Measurements from ENCODE around the gene TIGD3.
A peak's percentile ranks its signal among the peaks of the same experiment; 100 is the strongest.

The TIGD3 gene

DNA sequence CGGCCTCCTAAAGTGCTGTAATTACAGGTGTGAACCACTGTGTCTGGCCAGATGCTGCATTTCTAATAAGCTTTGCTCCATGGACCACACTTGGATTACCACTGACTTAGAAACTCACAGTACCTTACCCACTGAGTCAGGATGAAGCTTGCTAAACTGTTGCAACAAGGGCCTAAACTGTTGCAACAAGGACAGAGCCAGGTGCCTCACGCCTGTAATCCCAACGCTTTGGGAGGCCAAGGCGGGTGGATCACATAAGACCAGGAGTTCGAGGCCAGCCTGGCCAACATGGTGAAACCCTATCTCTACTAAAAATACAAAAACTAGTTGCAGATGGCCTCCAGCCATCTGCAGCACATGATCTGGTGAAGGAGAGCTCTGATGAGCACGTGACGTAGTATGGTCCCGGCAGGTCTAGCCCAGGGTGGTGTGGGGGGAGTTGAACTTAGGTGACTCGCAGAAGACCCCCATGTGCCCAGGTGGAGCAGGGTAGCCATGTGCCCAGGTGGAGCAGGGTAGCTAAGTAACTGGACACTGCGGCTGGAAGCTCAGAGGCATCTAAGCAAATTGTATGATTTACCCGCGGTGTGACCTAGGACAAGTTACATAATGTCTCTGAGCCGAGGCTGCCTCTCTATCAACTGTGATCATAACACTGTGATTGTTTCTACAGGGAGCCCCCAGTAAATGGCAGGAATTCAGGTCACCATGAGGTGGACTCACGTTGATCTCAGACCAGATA is 19.5 kb downstream of the TIGD3 start:
- DNase-seq: no peak

DNA sequence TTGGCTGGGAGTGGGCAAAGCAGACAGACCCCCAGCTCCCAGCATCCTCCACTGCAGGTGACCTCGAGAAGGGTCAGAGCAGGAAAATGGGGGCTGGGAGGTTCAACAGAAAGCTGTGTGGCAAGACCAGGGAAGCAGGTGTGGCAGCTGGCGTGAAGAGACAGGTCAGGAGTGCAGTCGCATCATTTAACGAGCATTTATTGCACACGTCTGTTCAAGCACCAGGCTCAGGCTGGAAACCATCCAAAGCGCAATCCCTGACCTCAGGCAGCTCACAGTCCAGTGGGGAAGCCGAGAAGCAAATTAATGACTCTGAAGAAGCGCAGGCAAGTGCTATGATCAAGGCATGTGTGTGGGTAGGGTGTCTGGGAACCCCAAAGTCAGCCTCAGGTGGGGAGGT is 20.5 kb downstream of the TIGD3 start:
- no peak for DNase-seq

DNA sequence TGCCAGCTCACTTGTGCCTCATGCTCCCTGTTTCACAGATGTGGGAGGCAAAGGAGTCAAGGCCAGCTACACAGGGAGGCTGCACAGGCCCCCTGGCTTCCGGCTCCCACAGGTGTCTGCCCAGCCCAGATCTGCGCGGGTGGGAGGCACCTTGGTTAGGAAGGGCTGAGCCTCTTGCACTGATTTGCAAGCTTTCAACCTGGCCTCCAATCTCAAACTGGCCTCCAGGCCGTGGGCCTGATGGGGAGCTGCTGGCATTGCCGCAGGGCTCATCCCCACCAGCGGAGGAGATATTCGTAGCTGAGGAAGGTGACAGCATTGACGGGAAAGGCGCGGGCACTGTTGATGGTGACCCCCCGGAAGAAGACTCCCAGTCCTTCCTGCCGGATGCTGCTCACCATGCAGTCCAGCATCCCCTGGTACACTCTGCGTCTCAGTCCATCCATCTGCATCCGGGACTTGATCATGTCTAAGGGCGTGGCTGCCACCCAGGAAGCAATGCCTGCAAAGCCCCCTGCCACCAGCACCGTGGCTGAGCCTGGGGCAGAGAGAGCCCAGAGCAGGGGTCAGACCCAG is 21.7 kb downstream of the TIGD3 start:
- DNase-seq: no peak

DNA sequence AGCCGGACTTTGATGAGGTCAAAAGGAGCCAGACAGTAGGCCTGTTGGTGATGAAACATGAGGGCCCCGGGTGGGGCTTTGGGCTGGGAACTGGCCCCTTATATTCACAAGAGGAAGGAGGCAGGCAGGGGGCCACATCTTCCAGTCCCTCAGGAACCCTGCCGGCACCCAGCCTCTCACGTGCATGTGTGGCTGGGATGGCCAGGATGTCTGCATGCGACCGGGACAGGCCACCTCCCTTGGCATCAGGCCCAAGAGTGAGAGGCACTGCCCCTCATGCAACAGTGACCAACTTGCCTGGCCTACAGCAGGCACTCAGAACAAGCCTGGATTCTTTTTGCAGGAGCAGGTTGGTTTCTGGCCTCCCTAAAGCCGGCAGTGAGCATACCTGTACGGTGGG is 22.5 kb downstream of the TIGD3 start:
- DNase-seq: no peak

DNA sequence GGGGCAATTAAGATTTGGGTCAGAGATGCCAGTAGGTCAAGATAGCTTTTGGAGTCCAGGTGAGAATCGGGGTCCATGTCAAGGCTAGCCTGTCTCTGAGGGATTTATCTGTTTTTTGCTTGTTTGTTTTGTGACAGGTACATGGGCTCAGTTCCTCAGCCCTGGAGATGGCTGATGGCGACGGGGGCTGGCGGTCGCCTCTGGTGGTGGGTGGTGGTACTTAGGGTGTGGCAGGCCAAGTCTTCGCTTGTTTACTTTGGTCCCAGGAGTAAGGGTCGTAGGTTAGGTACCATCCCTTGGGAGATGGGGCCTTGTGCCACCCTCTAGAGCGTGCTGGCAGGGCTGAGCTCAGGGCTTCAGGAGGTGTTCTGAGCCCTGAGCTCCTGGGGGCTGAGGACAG is 23.2 kb downstream of the TIGD3 start:
- DNase-seq: no peak

DNA sequence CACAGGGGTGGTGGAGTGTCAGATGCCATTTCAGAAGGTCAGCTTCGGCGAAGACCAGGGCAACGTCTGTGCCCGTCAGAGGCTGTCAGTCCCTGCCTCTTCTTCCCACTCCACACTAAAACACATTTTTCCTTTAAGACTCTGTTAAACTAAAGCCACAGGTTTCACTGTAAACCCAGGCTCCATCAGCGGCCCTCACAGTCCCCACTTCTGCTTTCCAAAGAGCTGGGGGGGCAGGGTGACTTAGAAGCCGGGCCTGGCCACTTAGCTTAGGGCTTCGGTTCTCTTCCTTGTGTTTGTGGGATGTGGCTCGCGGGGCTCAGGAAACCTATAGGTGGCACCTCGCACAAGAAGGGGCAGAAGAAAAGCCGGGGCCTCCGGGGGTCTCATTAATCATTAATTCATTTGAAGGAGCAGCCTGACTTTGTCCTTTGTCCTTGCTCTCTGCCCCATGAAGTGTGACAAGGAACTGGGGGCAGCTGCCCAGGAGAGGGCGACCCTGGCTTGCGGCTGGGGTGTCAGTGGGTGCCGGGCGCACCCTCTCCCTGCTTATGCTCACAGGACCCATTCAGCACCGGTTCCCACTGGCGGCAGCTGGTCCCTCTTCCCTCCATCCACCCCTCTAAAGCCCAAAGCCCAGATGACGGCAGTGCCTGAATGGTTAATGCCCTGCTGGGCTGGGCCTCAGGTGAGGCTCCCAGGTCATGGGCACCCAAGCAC is 23.8 kb downstream of the TIGD3 start:
- DNase-seq: no peak

DNA sequence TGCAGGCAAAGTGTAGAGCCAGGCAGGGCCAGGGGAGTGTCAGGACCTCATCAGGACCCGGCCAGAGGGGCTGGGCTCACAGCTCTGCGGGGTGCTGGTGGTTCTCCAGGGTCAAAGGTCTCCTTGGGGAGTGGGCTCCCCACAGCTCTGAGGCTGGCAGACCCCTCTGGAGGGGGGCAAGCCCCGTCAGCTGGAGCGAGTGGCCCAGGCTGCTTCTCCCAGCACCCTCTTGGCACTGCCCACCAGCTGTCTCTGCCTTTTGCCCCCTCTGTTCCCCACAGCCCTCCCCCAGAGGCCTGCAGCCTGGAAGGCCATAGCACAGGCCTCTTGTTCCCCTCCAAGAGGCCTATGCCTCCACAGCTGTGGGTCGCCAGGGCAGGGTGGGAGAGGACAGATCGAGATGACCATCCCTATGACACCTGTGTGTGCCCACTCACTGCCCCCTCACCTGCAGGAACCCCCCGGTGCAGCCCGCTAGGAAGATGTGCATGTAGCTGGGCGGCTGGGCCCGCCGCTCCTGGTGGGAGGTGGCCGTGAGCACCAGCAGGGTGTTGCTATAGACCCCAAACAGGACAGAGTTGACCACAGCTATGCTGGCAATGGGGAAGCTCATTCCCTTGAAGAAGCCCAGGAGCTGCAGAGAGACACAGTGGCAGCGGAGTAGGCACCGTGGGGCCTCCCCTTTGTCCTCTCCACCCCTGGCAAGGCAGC is 24.5 kb downstream of the TIGD3 start:
- DNase-seq: no peak

DNA sequence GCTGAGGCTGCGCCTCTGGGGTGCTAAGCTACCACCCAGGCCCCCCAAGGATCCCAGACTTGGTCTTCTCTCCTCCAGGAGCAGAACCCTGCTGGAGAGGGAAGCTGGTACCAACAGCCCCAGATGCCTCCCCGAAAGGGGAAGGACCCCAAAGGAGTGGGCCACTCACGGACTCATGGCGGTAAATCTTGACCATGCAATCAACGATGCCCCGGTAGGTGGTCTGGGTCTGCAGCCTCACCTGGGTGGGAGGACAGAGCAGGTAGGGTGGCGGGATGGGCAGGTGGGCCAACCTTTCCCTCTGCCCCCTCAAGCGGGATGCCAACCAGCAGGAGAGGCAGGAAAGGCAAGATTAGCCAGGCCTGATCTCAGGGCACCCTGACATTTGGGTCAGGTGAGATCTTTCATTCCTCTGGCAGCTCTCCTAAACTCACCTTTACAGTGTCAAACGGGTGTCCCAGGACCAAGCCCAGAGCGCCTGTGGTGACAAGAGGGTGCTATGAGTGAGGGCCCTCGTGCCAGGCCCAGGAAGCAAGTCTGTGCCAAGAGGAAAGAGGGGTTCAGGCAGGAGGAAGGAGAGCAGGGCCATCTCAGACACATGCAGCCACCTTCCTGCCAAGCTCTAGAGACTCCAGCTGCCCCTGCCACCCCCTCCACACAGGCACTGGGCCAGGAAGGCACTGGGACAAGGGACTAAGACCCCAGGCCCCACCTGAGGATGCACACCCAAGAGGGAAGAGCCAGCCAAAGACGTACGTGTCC is 25.3 kb downstream of the TIGD3 start:
- no peak for DNase-seq

DNA sequence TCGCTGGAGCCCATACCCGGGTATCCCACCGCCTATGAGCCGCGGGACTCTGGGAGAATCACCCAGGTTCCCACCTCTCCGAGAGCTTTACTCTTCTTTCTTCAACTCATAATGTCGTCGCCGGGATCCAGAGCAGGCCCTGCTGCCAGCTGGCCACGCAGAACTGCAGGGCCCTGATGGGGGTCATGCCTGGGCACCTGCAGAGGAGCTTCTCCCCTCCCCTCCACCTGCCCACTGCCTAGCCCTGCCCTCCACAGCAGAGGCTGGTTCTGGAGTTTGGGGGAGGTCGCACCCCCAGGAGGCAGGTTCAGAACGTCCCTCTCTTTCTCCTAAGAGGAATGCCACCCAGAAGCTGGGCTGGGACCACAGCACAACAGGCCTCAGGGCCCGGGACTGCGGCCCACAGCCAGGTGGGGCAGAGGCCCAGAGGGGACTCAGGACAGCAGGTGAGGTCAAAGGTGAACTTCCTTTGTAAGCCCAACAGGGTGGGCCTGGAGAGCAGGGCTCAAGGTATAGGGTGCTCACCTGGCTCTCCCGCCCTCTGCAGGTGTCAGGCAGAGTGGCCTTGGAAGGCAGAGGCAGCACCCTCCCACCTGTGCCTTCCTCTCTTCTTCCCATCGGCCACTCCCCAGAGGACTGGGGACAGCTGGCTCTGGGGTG is 26.0 kb downstream of the TIGD3 start:
- no peak for DNase-seq

DNA sequence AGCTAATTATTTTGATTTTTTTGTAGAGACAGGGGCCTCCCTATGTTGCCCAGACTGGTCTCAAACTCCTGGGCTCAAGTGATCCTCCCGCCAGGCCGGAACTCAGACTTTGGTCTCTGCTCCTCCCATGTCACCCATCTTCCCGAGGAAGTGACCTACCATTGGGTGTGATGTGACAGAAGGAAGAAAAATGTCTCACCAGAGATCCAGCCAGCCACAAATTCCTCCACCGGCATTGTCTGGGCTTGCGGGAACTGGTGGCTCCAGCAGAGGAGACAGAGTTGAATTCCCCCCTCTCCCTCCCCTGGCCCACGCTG is 27.1 kb downstream of the TIGD3 start:
- peak; percentile 67 for DNase-seq

DNA sequence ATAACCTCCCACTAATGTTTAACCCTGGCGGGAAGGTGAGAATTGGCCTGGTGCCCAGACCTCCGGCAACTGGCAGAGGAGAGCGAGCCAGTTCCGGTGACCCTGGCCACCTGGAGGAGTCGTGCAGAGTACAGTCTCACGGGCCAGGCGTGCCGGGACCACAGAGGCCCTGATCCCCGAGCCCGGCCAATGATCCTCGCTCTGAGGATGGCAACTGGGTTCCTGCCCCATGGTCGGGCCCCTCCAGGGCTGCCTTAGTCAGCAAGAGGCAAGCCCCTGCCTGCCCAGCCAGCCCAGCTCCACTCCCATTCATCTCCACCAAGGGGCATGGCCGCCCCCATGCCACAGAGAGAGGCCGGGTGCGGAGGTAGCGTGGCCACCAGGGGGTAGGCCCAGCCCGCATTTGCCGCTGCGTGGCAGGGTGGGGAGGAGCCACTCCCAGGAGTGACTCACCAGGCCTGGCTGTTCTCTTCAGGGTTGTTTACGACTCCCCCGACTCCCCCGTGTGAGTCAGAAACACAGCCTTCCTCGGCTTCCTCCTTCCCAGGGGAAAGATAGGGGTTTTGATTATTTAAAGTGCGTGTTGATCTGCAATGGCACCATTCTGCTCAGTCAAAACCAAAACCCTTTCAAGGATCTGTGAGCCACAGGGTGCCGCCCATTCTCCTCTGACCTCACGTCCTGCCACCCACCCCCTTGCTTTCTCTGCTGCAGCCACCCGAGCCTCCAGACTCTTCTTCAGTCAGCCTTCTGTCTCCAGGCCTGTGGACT is 27.7 kb downstream of the TIGD3 start, which contains the start of gene SLC25A45:
SLC25A45 (minus strand) TSS at position 614 of the 771 bp plus-strand sequence. CDS start 695 bp downstream, outside the sequence.
- peak; percentile 91 for DNase-seq

DNA sequence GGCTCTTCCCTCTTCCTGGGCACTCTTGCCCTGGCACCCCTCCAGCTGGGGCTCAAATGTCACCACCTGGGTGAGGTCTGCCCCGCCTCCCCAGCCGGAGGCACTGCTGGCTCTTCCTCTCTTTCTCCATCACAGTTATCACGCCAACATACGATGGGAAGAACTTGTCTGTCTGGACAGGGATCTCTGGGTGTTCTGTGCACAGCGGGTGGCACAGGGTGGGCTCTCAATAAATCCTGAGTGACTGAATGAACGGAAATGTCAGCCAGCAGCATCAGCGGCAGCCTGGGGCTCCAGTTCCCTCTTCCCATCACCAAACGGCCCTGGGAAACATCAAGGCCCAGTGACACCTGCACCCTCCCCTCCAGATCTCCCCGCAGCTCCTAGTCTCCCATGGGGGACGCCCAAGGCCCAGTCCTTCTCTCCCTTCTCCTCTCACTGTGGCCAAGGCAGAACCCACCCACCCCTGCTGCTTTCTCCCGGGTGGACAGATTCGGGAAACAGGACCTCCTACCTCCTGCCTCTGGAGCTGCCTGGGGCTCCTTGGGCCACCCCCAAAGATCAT is 28.3 kb downstream of the TIGD3 start:
- DNase-seq: no peak

DNA sequence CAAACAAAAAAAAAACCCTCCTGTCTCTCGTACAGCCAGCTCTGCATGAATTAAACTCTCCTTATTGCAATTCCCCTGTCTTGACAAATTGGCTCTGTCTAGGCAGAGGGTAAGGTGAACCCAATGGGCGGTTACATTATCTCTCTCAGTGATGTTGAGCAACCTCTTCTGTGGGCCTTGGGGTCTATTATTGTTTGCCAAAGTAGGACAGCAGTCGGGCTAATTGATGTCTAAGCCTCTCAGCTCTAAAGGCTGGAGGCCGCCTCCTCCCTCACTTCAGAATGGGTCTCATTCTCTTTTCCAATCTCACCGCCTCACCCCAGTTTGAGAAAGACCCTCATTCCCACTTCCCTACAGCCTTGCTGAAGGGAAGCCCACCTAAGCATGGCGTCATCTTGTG is 29.2 kb downstream of the TIGD3 start:
- no peak for DNase-seq

DNA sequence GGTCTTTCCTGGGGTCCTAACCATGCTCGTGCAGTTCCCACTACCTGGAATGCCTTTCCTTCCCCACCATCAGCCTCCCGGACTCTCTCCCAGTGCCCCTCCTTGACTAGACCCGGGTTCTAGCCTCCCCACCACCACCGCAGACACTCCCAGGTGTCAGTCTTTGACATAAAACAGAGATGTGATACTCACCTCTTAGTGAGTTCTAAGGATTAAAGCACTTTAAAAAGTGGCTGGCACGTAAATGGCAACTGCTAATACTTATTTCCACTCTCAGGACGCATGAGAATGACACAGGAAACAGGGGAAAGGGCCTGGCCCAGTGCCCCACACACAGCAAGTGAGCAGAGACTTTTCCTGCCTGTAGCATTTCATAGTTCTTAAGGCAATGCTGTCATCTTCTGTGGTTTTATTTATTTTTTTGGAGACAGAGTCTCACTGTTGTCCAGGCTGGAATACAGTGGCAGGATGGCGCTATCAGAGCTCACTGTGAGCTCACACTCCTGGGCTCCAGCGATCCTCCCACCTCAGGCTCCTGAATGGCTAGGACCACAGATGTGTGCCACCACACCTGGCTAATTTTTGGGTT is 29.8 kb downstream of the TIGD3 start:
- DNase-seq: peak; percentile 53

DNA sequence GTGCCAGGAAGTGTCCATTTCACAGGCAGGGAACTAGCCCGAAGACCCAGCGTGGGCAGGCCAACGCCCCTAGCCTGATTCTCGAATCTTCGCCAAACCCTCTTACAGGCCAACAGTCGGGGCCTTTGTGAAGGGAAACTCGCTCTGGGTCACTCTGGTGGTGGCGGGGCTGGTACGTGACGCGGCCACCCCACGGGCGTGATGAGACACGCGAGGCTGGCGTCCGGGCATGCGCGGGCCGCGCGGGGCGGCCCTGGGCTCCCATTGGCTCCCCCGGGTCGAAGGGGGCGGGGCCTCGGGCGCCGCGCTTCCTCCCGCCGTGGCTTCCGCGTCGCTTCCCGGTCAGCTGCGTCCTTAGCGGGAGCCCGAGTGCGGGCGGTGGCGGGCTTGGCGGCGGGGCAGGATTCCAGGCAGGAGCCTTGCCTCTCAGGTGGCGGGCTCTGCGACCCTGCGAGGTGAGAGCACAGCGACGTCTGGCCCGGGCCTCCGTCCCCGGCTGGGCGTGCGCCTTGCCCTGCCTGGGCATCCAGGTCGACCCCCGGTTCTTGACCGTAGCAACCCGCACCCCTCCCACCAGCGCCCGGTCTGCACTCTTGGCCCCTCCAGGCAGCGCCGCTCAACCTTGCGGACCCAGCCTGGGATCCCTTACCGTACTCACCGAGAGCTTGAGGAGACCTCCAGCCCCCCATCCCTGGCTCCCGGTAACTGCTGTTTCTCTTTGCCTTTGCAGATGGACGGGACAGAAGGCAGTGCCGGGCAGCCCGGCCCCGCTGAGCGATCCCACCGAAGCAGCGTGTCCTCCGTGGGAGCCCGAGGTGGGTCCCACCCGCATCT is 32.0 kb downstream of the TIGD3 start, which contains the start of gene FRMD8:
FRMD8 (plus strand) TSS at position 331 of the 834 bp plus-strand sequence; CDS start at position 731, 400 bp downstream.
- DNase-seq: peak; percentile 92

DNA sequence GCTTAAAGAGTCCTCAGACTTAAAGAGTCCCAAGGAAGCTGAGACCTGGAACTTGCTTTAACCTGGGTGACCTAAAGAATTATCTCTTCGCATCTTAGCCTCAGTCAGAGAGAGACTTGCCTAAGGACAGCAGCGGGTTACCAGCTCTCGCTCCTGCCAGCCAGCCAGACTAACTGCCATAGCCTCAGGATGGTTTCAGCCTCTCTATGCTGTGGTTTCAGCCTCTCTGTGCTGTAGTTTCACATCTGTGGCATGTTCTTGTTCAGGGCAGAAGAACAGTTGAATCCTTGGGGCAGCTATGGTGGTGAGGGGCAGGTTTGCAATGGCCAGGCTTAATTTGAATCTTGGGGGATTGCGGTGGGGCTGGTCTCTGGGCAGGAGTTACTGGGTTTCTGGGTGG is 34.2 kb downstream of the TIGD3 start:
- DNase-seq: no peak

DNA sequence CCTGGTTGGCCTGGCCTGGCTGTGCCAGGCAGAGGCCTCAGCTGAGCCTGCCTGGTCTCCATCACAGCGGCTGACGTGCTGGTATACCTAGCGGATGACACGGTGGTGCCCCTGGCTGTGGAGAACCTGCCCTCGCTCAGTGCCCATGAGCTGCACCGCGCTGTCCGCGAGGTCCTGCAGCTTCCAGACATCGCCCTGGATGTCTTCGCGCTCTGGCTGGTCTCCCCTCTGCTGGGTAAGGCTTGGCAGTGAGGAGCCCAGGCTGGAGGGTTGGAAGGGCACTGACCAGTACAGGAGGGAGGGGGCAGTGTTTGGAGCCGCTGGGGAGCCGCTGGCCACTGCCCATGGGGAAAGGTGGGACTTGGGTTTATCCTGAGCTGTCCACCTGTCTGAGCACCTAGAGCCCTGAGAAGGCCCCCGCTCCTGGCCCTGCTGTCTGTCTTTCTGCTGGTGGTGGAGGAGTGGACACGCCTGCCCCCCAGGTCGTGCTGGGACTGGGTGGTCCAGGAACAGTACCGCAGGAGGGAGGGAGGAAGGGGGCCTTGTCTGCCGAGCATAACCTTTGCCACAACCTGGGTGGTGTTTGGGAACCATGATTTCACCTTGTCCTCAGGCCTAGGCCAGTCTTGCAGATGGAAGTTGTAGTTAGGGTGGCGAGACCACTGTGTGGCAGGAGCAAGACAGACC is 34.9 kb downstream of the TIGD3 start:
- DNase-seq: no peak

DNA sequence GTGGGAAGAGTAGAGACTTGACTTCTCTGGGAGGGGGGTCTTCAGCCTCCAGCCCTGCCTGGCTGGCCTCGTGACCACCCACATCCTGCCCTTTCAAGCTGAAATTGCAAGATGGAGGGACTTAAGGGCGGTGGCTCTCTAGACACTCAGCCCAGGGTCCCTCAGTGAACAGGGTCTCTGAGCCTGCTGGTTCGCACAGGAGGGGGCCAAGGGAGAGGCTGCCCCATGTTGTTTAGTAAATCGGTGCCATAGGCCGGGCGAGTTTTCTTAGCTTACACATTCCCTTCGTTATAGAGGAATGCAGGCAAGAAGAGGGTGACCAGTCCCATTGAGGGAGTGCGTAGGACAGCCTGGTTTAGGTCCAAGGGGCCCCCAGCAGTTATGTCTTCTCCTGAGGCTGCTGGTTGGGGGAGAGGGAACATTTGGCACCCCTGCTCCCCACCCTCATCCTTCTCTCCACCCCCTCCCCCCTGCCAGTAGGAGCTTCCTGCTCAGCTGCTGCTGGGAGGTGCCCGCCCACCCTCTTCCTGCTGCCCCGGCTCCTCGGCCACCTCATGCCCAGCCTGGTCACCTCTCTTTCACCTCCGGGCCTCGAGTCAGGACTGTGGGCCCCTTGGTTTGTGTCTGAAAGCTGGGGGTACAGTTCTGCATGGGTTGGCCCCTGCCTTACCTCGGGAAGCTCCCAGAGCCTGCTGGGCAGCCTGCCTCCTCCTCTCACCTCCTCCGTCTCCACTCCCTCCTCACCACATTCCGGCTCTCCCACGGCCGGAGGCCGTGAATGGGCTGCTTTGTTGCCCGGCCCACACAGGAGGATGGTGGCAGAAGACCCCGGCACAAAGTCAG is 35.8 kb downstream of the TIGD3 start:
- DNase-seq: no peak
